Measurements from ENCODE around the gene WTAP. TPM values are rescaled to one million over a fixed set of nuclear protein-coding genes. Genes with fewer than 3 reads are reported as not detected.
"Not testable (repeated sequence)": the region's sequence is repeated elsewhere in the genome, so short reads cannot be mapped to it uniquely, and the experiment has no call there.

The WTAP gene
- total RNA-seq, 1 experiment from 2014 or later = 138 TPM

DNA sequence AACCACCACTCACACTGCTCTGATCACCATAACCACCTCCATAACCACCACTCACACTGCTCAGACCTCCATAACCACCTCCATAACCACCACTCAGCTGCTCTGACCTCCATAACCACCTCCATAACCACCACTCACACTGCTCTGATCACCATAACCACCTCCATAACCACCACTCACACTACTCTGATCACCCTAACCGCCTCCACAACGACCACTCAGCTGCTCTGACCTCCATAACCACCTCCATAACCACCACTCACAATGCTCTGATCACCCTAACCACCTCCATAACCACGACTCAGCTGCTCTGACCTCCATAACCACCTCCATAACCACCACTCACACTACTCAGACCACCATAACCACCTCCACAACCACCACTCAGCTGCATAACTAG is 14.9 kb upstream of the WTAP start:
- H3K79me2 ChIP-seq (ENCODE audit: insufficient read depth, low read length); H3K27ac Mint-ChIP-seq; H3K23me2 ChIP-seq (ENCODE audit: insufficient read length, low read depth, low read length, poor library complexity, severe bottlenecking); H2AK5ac ChIP-seq (ENCODE audit: insufficient read length, low read length); H2BK12ac ChIP-seq (ENCODE audit: insufficient read length, low read depth, low read length); H3K4me1 Mint-ChIP-seq; H3K9ac ChIP-seq (ENCODE audit: extremely low read depth, insufficient read length, low read length); H3K27me3 Mint-ChIP-seq (ENCODE audit: low read depth); H3K27ac ChIP-seq (ENCODE audit: insufficient read length, low read depth, low read length); H3K9me3 Mint-ChIP-seq; H2BK15ac ChIP-seq (ENCODE audit: low read depth, low read length); H4K20me1 ChIP-seq (ENCODE audit: control insufficient read depth, insufficient read depth, insufficient read length); H3K4me3 Mint-ChIP-seq; H3K23ac ChIP-seq (ENCODE audit: insufficient read length, low read depth, low read length); H3K4me1 ChIP-seq (ENCODE audit: insufficient read depth, low read length); H2BK20ac ChIP-seq (ENCODE audit: low read depth, low read length, poor library complexity, severe bottlenecking); H3K4ac ChIP-seq (ENCODE audit: low read depth, low read length); H3K14ac ChIP-seq (ENCODE audit: insufficient read depth, low read length); H3K36me3 Mint-ChIP-seq (ENCODE audit: insufficient read depth in 1 of 3, low read depth in 3 of 3); DNase-seq; H3K4me2 ChIP-seq (ENCODE audit: insufficient read depth, insufficient read length, low read length); H3K9me3 ChIP-seq (ENCODE audit: control insufficient read depth, low read depth, low read length); H3T11ph ChIP-seq (ENCODE audit: low read length); H4K8ac ChIP-seq (replicated peaks; ENCODE audit: insufficient read length, low read depth, low read length); H3K27me3 ChIP-seq (ENCODE audit: insufficient read depth, low read length); H4K91ac ChIP-seq (ENCODE audit: insufficient read length, low read depth, low read length); H2BK120ac ChIP-seq (ENCODE audit: low read depth, low read length, poor library complexity, severe bottlenecking); H2AFZ ChIP-seq (ENCODE audit: low read length); H3K79me1 ChIP-seq (ENCODE audit: insufficient read depth, low read depth, low read length, poor library complexity, severe bottlenecking); H3K18ac ChIP-seq (ENCODE audit: insufficient read length, low read depth, low read length); H2BK5ac ChIP-seq (ENCODE audit: insufficient read length, low read length); H3K56ac ChIP-seq (ENCODE audit: insufficient read length, low read depth, low read length); H4K5ac ChIP-seq (ENCODE audit: insufficient read length, low read depth, low read length): not testable (repeated sequence)
- WGBS (ENCODE audit: extremely low coverage, insufficient read length, low lambda C conversion rate) = no CpG with 5 or more reads among the region's 3 CpGs

Measured in H9 (cell line).